GM13976 (cell line): ENCODE data around the gene FAM118B.

Source experiments
- DNase-seq: peaks from one replicate; pipeline ENCODE4 v3.0.0; 2012; ENCODE audit warnings: low spot score
- CTCF ChIP-seq: IDR thresholded peaks from 2 replicates; pipeline ENCODE4 v1.5.1; 2012; ENCODE audit warnings: borderline replicate concordance, mild to moderate bottlenecking; ENCODE audit not compliant: insufficient read depth; ENCODE audit errors: extremely low read depth, missing control alignments, control extremely low read depth
- in situ Hi-C: fragments of 300-500 bp; cut with MboI; formaldehyde crosslinking; loops from one replicate; pipeline ENCODE4 v1.12.0; 2022; ENCODE audit warnings: low sequenced_read_pairs, mixed read lengths, inconsistent platforms; ENCODE audit not compliant: unreplicated experiment

Gene FAM118B

GRCh38 chr11:126191379-126192073 lies 20.1 kb upstream of the FAM118B start:
- in situ Hi-C loops: loop anchor here (10.0 kb wide), 1 partner anchor 267 kb away; no protein-coding TSS in a partner anchor
- no peak for TF ChIP-seq CTCF
- no peak for DNase-seq

GRCh38 chr11:126192361-126192760 lies 19.2 kb upstream of the FAM118B start:
- TF ChIP-seq CTCF: no peak
- in situ Hi-C loops: loop anchor here (10.0 kb wide), 1 partner anchor 268 kb away; no protein-coding TSS in a partner anchor
- no peak for DNase-seq

GRCh38 chr11:126193038-126193478 lies 18.5 kb upstream of the FAM118B start:
- in situ Hi-C loops: loop anchor here (10.0 kb wide), 1 partner anchor 268 kb away; no protein-coding TSS in a partner anchor
- no peak for TF ChIP-seq CTCF

GRCh38 chr11:126194121-126194543 lies 17.4 kb upstream of the FAM118B start:
- in situ Hi-C loops: loop anchor here (10.0 kb wide), 1 partner anchor 269 kb away; no protein-coding TSS in a partner anchor
- peak; percentile 39 for TF ChIP-seq CTCF
- DNase-seq: no peak

More at GRCh38 chr11:126193038-126193478, 18.5 kb upstream of the FAM118B start:
- no peak for DNase-seq

- in situ Hi-C loops: loop anchor here (10.0 kb wide), 1 partner anchor 270 kb away; no protein-coding TSS in a partner anchor
- DNase-seq: no peak
- TF ChIP-seq CTCF: no peak
Measured at GRCh38 chr11:126195119-126195518, 16.5 kb upstream of the FAM118B start.

GRCh38 chr11:126197277-126197939 lies 14.2 kb upstream of the FAM118B start:
- no peak for DNase-seq
- no peak for TF ChIP-seq CTCF
- in situ Hi-C loops: loop anchor here (10.0 kb wide), 1 partner anchor 273 kb away; no protein-coding TSS in a partner anchor
